Hepatocyte (in vitro differentiated cells): ENCODE data around the gene AGFG2. TPM values are rescaled to one million over a fixed set of nuclear protein-coding genes. Genes with fewer than 3 reads are reported as not detected.

Experiments
- DNase-seq: peaks from one replicate; pipeline ENCODE4 v3.0.0-alpha.2; 2016; ENCODE audit warnings: low spot score
- H2AFZ ChIP-seq: fragments of 200-600 bp; sonication (generic); 2 replicates; pipeline ENCODE4 v1.6.0; 2016; ENCODE audit warnings: antibody characterized with exemption, mild to moderate bottlenecking
- H3K27ac ChIP-seq: fragments of 200-600 bp; sonication (generic); 2 replicates; pipeline ENCODE4 v1.5.1; 2016; ENCODE audit warnings: mild to moderate bottlenecking
- H3K27me3 ChIP-seq: fragments of 200-600 bp; sonication (generic); 2 replicates; pipeline ENCODE4 v1.6.1; 2016
- H3K36me3 ChIP-seq: fragments of 200-600 bp; sonication (generic); replicated peaks from 2 replicates; pipeline ENCODE4 v1.5.1; 2016; ENCODE audit warnings: low read depth; ENCODE audit not compliant: insufficient read depth
- H3K4me1 ChIP-seq: fragments of 200-600 bp; sonication (generic); 2 replicates; pipeline ENCODE4 v1.5.1; 2016; ENCODE audit warnings: mild to moderate bottlenecking, moderate library complexity; ENCODE audit not compliant: insufficient read depth
- H3K4me2 ChIP-seq: fragments of 200-600 bp; sonication (generic); 2 replicates; pipeline ENCODE4 v1.6.0; 2016
- H3K4me3 ChIP-seq: fragments of 200-600 bp; sonication (generic); 2 replicates; pipeline ENCODE4 v1.5.1; 2016; ENCODE audit warnings: mild to moderate bottlenecking
- H3K79me2 ChIP-seq: fragments of 200-600 bp; sonication (generic); 2 replicates; pipeline ENCODE4 v1.6.0; 2017; ENCODE audit warnings: mild to moderate bottlenecking
- H3K9me2 ChIP-seq: fragments of 200-600 bp; sonication (generic); replicated peaks from 2 replicates; pipeline ENCODE4 v1.6.0; 2017; ENCODE audit warnings: mild to moderate bottlenecking; ENCODE audit not compliant: insufficient read depth
- H3K9me3 ChIP-seq: fragments of 200-600 bp; sonication (generic); 2 replicates; pipeline ENCODE4 v1.5.1; 2016; ENCODE audit warnings: low read depth, mild to moderate bottlenecking
- H4K20me1 ChIP-seq: fragments of 200-600 bp; sonication (generic); 2 replicates; pipeline ENCODE4 v1.6.0; 2016; ENCODE audit warnings: mild to moderate bottlenecking; ENCODE audit not compliant: insufficient read depth, poor library complexity, severe bottlenecking
- CTCF ChIP-seq: fragments of 200-600 bp; sonication (generic); IDR thresholded peaks from 2 replicates; pipeline ENCODE4 v1.5.1; 2016; ENCODE audit warnings: antibody characterized with exemption, mild to moderate bottlenecking; ENCODE audit not compliant: poor library complexity
- EZH2 ChIP-seq: fragments of 200-600 bp; sonication (generic); IDR thresholded peaks from 2 replicates; pipeline ENCODE4 v1.6.1; 2016; ENCODE audit warnings: antibody characterized with exemption, mild to moderate bottlenecking, borderline replicate concordance
- EZH2phosphoT487 ChIP-seq: fragments of 200-600 bp; sonication (generic); IDR thresholded peaks from one replicate; pipeline ENCODE4 v1.6.1; 2018; ENCODE audit warnings: antibody characterized with exemption, mild to moderate bottlenecking, low read depth, moderate library complexity; ENCODE audit not compliant: unreplicated experiment, severe bottlenecking
- WGBS: methylation state at CpG from one replicate; pipeline ENCODE4 v1.1.6; 2016; ENCODE audit warnings: low lambda C conversion rate; ENCODE audit errors: missing lambda C conversion rate; 5-methylcytosine and 5-hydroxymethylcytosine counted together
- polyA plus RNA-seq: library from polyadenylated mRNA; unstranded; fragments of >200 nt; fragmentation: Nextera tagmentation; extraction: Ambion mirVana; gene quantifications from 2 replicates; pipeline ENCODE4 v1.2.1, GENCODE V29; 2016
- total RNA-seq: library from RNA; depleted of rRNA; stranded (reverse); fragments of >200 nt; gene quantifications from 2 replicates; pipeline ENCODE4 v1.2.3, GENCODE V29; 2014

The AGFG2 gene
- total and polyA plus RNA-seq, 2 experiments from 2014 or later: 32.8 to 53.7 TPM

GRCh38 chr7:100589341-100589947, 50.4 kb downstream of the AGFG2 start:
- no peaks in the 10 kb centered on the region for H3K27me3 ChIP-seq
- 58% methylated on average over 2 of the region's 7 CpGs for WGBS
- no peak overlapping the region for H2AFZ ChIP-seq
- no peaks in the 10 kb centered on the region for H3K9me2 ChIP-seq
- no peak overlapping the region for H3K4me3 ChIP-seq
- peaks cover 11% of the 10 kb centered on the region for H3K4me1 ChIP-seq
- TF ChIP-seq EZH2phosphoT487 (no peak), CTCF (no peak), EZH2 (no peak)
- H3K9me3 ChIP-seq: no peaks in the 10 kb centered on the region
- H3K36me3 ChIP-seq: no peaks in the 10 kb centered on the region
- no peak for DNase-seq
- peak overlapping the region; percentile 67 for H3K4me2 ChIP-seq
- H3K79me2 ChIP-seq: no peaks in the 10 kb centered on the region
- peak overlapping the region; percentile 69 for H3K27ac ChIP-seq
- H4K20me1 ChIP-seq: no peaks in the 10 kb centered on the region

- Histone ChIP-seq H3K4me1 (peaks cover 9% of the 10 kb centered on the region), H3K4me3 (no peak overlapping the region), H3K79me2 (no peaks in the 10 kb centered on the region), H3K9me2 (no peaks in the 10 kb centered on the region), H3K4me2 (peak overlapping the region; percentile 67), H3K27me3 (no peaks in the 10 kb centered on the region), H3K36me3 (no peaks in the 10 kb centered on the region), H3K9me3 (no peaks in the 10 kb centered on the region), H4K20me1 (no peaks in the 10 kb centered on the region), H3K27ac (peak overlapping the region; percentile 69), H2AFZ (no peak overlapping the region)
- TF ChIP-seq EZH2phosphoT487: no peak
- no peak for TF ChIP-seq EZH2
- no peak for TF ChIP-seq CTCF
- WGBS: 69% methylated on average over 20 of the region's 20 CpGs
- DNase-seq: no peak
Observed at GRCh38 chr7:100590077-100590737, 51.2 kb downstream of the AGFG2 start.

GRCh38 chr7:100591596-100591995, 52.6 kb downstream of the AGFG2 start:
- H2AFZ ChIP-seq: no peak overlapping the region
- no peaks in the 10 kb centered on the region for H3K36me3 ChIP-seq
- H3K4me3 ChIP-seq: no peak overlapping the region
- WGBS: 94% methylated on average over 17 of the region's 17 CpGs
- H3K27me3 ChIP-seq: no peaks in the 10 kb centered on the region
- no peak for DNase-seq
- no peak for TF ChIP-seq CTCF
- no peak for TF ChIP-seq EZH2
- no peak for TF ChIP-seq EZH2phosphoT487
- H3K27ac ChIP-seq: no peak overlapping the region
- peaks cover 9% of the 10 kb centered on the region for H3K4me1 ChIP-seq
- no peak overlapping the region for H3K4me2 ChIP-seq
- H4K20me1 ChIP-seq: no peaks in the 10 kb centered on the region
- no peaks in the 10 kb centered on the region for H3K9me2 ChIP-seq
- H3K9me3 ChIP-seq: no peaks in the 10 kb centered on the region
- no peaks in the 10 kb centered on the region for H3K79me2 ChIP-seq
